Measurements from ENCODE around the gene NPHP1. TPM values are rescaled to one million over a fixed set of nuclear protein-coding genes. Genes with fewer than 3 reads are reported as not detected.

The NPHP1 gene
- total and polyA plus RNA-seq, 2 of the 8 experiments (the other 6 are each of a cell fraction or from before 2014, with no cell fraction given) = 1.4 to 2.8 TPM

GRCh38 chr2:110216199-110216598 lies 11.4 kb upstream of the NPHP1 start:
- CTCF ChIA-PET (ENCODE audit: partially characterized antibody) = no interaction called here
- H3K9ac ChIP-seq (replicated peaks in 1 of 4; ENCODE audit: extremely low read depth in 1 of 4, low read depth in 3 of 4, low read length in 3 of 4) = no peak overlapping the region

More at GRCh38 chr2:110216199-110216598, 11.4 kb upstream of the NPHP1 start:
- H2BK12ac ChIP-seq (ENCODE audit: low read depth, low read length) = no peak overlapping the region
- H3K4ac ChIP-seq (replicated peaks; ENCODE audit: insufficient read length, low read depth, low read length) = no peak overlapping the region
- H3K56ac ChIP-seq (replicated peaks; ENCODE audit: insufficient read length, low read depth, low read length) = no peak overlapping the region
- H4K91ac ChIP-seq (replicated peaks; ENCODE audit: insufficient read length, low read length) = no peak overlapping the region
- H3K36me3 ChIP-seq (ENCODE audit: control insufficient read depth in 2 of 4, insufficient read depth in 4 of 4, low read length in 3 of 4) = peaks cover 0 to under 1% (median 0%) of the 10 kb centered on the region in 4 experiments; a peak in 1 of 8 replicates
- no peak overlapping the region for H3K4me2 ChIP-seq (ENCODE audit: insufficient read depth in 1 of 2, low read depth in 2 of 2, low read length in 2 of 2)
- no peak overlapping the region for H2AK5ac ChIP-seq (ENCODE audit: low read depth, low read length)
- H3K4me1 ChIP-seq (replicated peaks in 1 of 4; ENCODE audit: control insufficient read depth in 3 of 4, insufficient read depth in 4 of 4, low read length in 3 of 4) = no peaks in the 10 kb centered on the region
- H2AFZ ChIP-seq (ENCODE audit: low read length) = no peak overlapping the region
- no peak overlapping the region for H4K8ac ChIP-seq (ENCODE audit: extremely low read depth, insufficient read depth, low read length)
- no peak for TF ChIP-seq POLR2AphosphoS5 (IDR thresholded peaks at IDR 0.05; ENCODE audit: low read depth, low read length)
- TF ChIP-seq ATF2 (IDR thresholded peaks at IDR 0.05; ENCODE audit: low read length) = no peak
- TF ChIP-seq FOSL1 (IDR thresholded peaks at IDR 0.05; ENCODE audit: insufficient read depth, low read depth, low read length) = no peak
- no peak for TF ChIP-seq SP1 (IDR thresholded peaks at IDR 0.05; ENCODE audit: low read depth, low read length)
- TF ChIP-seq TEAD4 (IDR thresholded peaks at IDR 0.05; ENCODE audit: low read depth, low read length) = no peak
- no peak for TF ChIP-seq CTCF (IDR thresholded peaks at IDR 0.05; ENCODE audit: control extremely low read depth in 1 of 3, insufficient read depth in 1 of 3, low read depth in 1 of 3, low read length in 3 of 3)
- TF ChIP-seq BACH1 (IDR thresholded peaks at IDR 0.05; ENCODE audit: low read length) = no peak
- TF ChIP-seq CBX5 (IDR thresholded peaks at IDR 0.05; ENCODE audit: low read depth, low read length) = no peak
- no peak for TF ChIP-seq RBBP5 (IDR thresholded peaks at IDR 0.05; ENCODE audit: borderline replicate concordance, low read depth, low read length)
- no peak for TF ChIP-seq NRF1 (IDR thresholded peaks at IDR 0.05; ENCODE audit: low read depth, low read length)
- H2BK5ac ChIP-seq (ENCODE audit: low read depth, low read length) = no peak overlapping the region
- no peak overlapping the region for H3K23ac ChIP-seq (ENCODE audit: insufficient read length)
- no peak overlapping the region for H3K4me3 ChIP-seq (ENCODE audit: extremely low read depth in 1 of 4, insufficient read depth in 2 of 4, low read depth in 3 of 4, low read length in 4 of 4)
- H4K20me1 ChIP-seq (replicated peaks in 1 of 2; ENCODE audit: control insufficient read depth in 1 of 2, insufficient read depth in 2 of 2, low read length in 2 of 2) = no peaks in the 10 kb centered on the region
- H3K27me3 ChIP-seq (replicated peaks in 1 of 4; ENCODE audit: control insufficient read depth in 3 of 4, extremely low read depth in 1 of 4, insufficient read depth in 3 of 4, low read length in 3 of 4) = no peaks in the 10 kb centered on the region
- H4K5ac ChIP-seq (ENCODE audit: insufficient read length, low read depth, low read length) = no peak overlapping the region
- 85% methylated on average over 3 of the region's 3 CpGs; no CpG with 5 or more reads in 1 of the 2 experiments for WGBS, 2 experiments (ENCODE audit: extremely low coverage in 1 of 2, insufficient coverage in 1 of 2, insufficient read length in 1 of 2, insufficient replicate concordance in 2 of 2, low coverage in 1 of 2, low lambda C conversion rate in 2 of 2, missing lambda C conversion rate in 1 of 2)
- no peak overlapping the region for H3K14ac ChIP-seq (ENCODE audit: insufficient read length)
- H3K23me2 ChIP-seq (ENCODE audit: low read depth, low read length) = peaks cover 4% of the 10 kb centered on the region; the same call in 1 of the 2 replicates
- H3K9me3 ChIP-seq (ENCODE audit: insufficient read depth in 2 of 2, low read depth in 1 of 2, low read length in 1 of 2) = peaks cover 10 to 29% of the 10 kb centered on the region in 2 experiments; a peak in 3 of 4 replicates
- no peak overlapping the region for H2BK20ac ChIP-seq (ENCODE audit: low read length)
- no peak overlapping the region for H3K18ac ChIP-seq (ENCODE audit: extremely low read depth, low read length)
- DNase-seq (ENCODE audit: low read depth in 1 of 2, low spot score in 2 of 2) = no peak
- no peak overlapping the region for H2BK15ac ChIP-seq (ENCODE audit: low read length)
- no peaks in the 10 kb centered on the region for H3K79me1 ChIP-seq (ENCODE audit: low read depth, low read length)
- POLR2A ChIA-PET (ENCODE audit: partially characterized antibody) = no interaction called here
- peaks cover 0 to 4% of the 10 kb centered on the region in 2 experiments; a peak in 1 of 4 replicates for H3K79me2 ChIP-seq (ENCODE audit: control insufficient read depth in 1 of 2, insufficient read depth in 2 of 2, low read length in 2 of 2)
- H2BK120ac ChIP-seq (replicated peaks; ENCODE audit: low read depth, low read length) = no peak overlapping the region
- H3K27ac ChIP-seq (ENCODE audit: low read depth, low read length) = no peak overlapping the region
- no peak for FAIRE-seq
